Activated T-helper 1 cell treated with anti-CD3 and anti-CD28 coated beads, Interleukin-12 subunit alpha, Interleukin-12 subunit beta, Interleukin-2, Interleukin-4 antibody, amounts not matched to agents 30 ng/mL and 10 ng/mL and 1 ng/mL, durations not matched to agents 14 hours and 24 hours and 36 hours (primary cell): Measurements from ENCODE around the gene ZSCAN12. TPM values are rescaled to one million over a fixed set of nuclear protein-coding genes. Genes with fewer than 3 reads are reported as not detected.
"Not testable (repeated sequence)": the region's sequence is repeated elsewhere in the genome, so short reads cannot be mapped to it uniquely, and the experiment has no call there.

ENCODE experiments used
- DNase-seq: peaks from one replicate; pipeline ENCODE4 v3.0.0; 2021; ENCODE audit warnings: low spot score
- H3K27ac Mint-ChIP-seq: one replicate; pipeline ENCODE4 v1.8.0; 2021; ENCODE audit warnings: mild to moderate bottlenecking, mixed read lengths
- H3K27me3 Mint-ChIP-seq: one replicate; pipeline ENCODE4 v1.8.0; 2022; ENCODE audit warnings: mild to moderate bottlenecking, moderate library complexity, mixed read lengths; ENCODE audit not compliant: insufficient read depth
- H3K36me3 Mint-ChIP-seq: one replicate; pipeline ENCODE4 v1.8.0; 2021; ENCODE audit warnings: low read depth, mixed read lengths
- H3K4me1 Mint-ChIP-seq: one replicate; pipeline ENCODE4 v1.8.0; 2021; ENCODE audit warnings: low read depth, mixed read lengths
- H3K4me3 Mint-ChIP-seq: one replicate; pipeline ENCODE4 v1.8.0; 2021; ENCODE audit warnings: mild to moderate bottlenecking, moderate library complexity, mixed read lengths
- H3K9me3 Mint-ChIP-seq: one replicate; pipeline ENCODE4 v1.8.0; 2021; ENCODE audit warnings: mixed read lengths
- intact Hi-C: fragments of 100-400 bp; cut with micrococcal nuclease; formaldehyde crosslinking; loops from one replicate; pipeline ENCODE4 v1.15.1; 2024
- total RNA-seq: library from RNA; stranded (reverse); gene quantifications from 2 replicates; pipeline ENCODE4 v1.2.3, GENCODE V29; 2022

ZSCAN12 gene
- total RNA-seq, 1 donor from 2014 or later: 5.7 TPM

- intact Hi-C loops: no loop called here
- Mint-ChIP-seq H3K27me3 (peaks cover 26% of the 10 kb centered on the region), H3K4me3 (no peak overlapping the region), H3K9me3 (peaks cover 6% of the 10 kb centered on the region), H3K4me1 (peaks cover 15% of the 10 kb centered on the region), H3K36me3 (peaks cover 3% of the 10 kb centered on the region), H3K27ac (no peak overlapping the region)
- no peak for DNase-seq
These were observed 24.0 kb upstream of the ZSCAN12 start for GRCh38 chr6:28423546-28423945.

GRCh38 chr6:28413681-28414080, 14.1 kb upstream of the ZSCAN12 start:
- H3K4me3 Mint-ChIP-seq: no peak overlapping the region
- peaks cover 23% of the 10 kb centered on the region for H3K27me3 Mint-ChIP-seq
- H3K9me3 Mint-ChIP-seq: peaks cover 4% of the 10 kb centered on the region

GRCh38 chr6:28410767-28411166, 11.2 kb upstream of the ZSCAN12 start:
- H3K27me3 Mint-ChIP-seq: peaks cover 20% of the 10 kb centered on the region
- H3K4me3 Mint-ChIP-seq: no peak overlapping the region
- DNase-seq: no peak
- H3K27ac Mint-ChIP-seq: no peak overlapping the region
- peaks cover 30% of the 10 kb centered on the region for H3K4me1 Mint-ChIP-seq
- intact Hi-C loops: no loop called here
- peaks cover 4% of the 10 kb centered on the region for H3K36me3 Mint-ChIP-seq
- H3K9me3 Mint-ChIP-seq: peaks cover 4% of the 10 kb centered on the region

More at GRCh38 chr6:28413681-28414080, 14.1 kb upstream of the ZSCAN12 start:
- no peak overlapping the region for H3K27ac Mint-ChIP-seq
- intact Hi-C loops: no loop called here
- no peak for DNase-seq
- peaks cover 4% of the 10 kb centered on the region for H3K36me3 Mint-ChIP-seq
- peaks cover 6% of the 10 kb centered on the region for H3K4me1 Mint-ChIP-seq

- DNase-seq: no peak
- no peak overlapping the region for H3K4me3 Mint-ChIP-seq
- intact Hi-C loops: loop anchor here (1.0 kb wide), 2 partner anchors 9 to 18 kb away; partner anchors contain the start of gene ZSCAN12
These were observed 8.7 kb upstream of the ZSCAN12 start for GRCh38 chr6:28408076-28408802.

GRCh38 chr6:28407401-28407800, 7.9 kb upstream of the ZSCAN12 start:
- Mint-ChIP-seq H3K27me3 (peaks cover 14% of the 10 kb centered on the region), H3K27ac (no peak overlapping the region), H3K36me3 (peaks cover 1% of the 10 kb centered on the region), H3K9me3 (peaks cover 9% of the 10 kb centered on the region), H3K4me3 (no peak overlapping the region), H3K4me1 (peaks cover 30% of the 10 kb centered on the region)
- intact Hi-C loops: no loop called here
- no peak for DNase-seq

More at GRCh38 chr6:28408076-28408802, 8.7 kb upstream of the ZSCAN12 start:
- H3K27me3 Mint-ChIP-seq: peaks cover 15% of the 10 kb centered on the region
- peaks cover 30% of the 10 kb centered on the region for H3K4me1 Mint-ChIP-seq
- H3K36me3 Mint-ChIP-seq: peaks cover 4% of the 10 kb centered on the region
- H3K27ac Mint-ChIP-seq: peak overlapping the region; percentile 16
- H3K9me3 Mint-ChIP-seq: peaks cover 9% of the 10 kb centered on the region

GRCh38 chr6:28403923-28404322, 4.4 kb upstream of the ZSCAN12 start:
- intact Hi-C loops, H3K4me3 Mint-ChIP-seq, DNase-seq, H3K27ac Mint-ChIP-seq, H3K36me3 Mint-ChIP-seq: not testable (repeated sequence)
- peaks cover 16% of the 10 kb centered on the region for H3K27me3 Mint-ChIP-seq
- peaks cover 35% of the 10 kb centered on the region for H3K4me1 Mint-ChIP-seq
- H3K9me3 Mint-ChIP-seq: peaks cover 10% of the 10 kb centered on the region

GRCh38 chr6:28402197-28402596, 2.6 kb upstream of the ZSCAN12 start:
- H3K9me3 Mint-ChIP-seq: peaks cover 10% of the 10 kb centered on the region
- H3K27me3 Mint-ChIP-seq: peaks cover 16% of the 10 kb centered on the region
- intact Hi-C loops: no loop called here
- no peak for DNase-seq
- no peak overlapping the region for H3K4me3 Mint-ChIP-seq
- no peak overlapping the region for H3K27ac Mint-ChIP-seq
- H3K4me1 Mint-ChIP-seq: peaks cover 32% of the 10 kb centered on the region
- H3K36me3 Mint-ChIP-seq: peaks cover 13% of the 10 kb centered on the region

GRCh38 chr6:28401172-28401571, 1.6 kb upstream of the ZSCAN12 start:
- no peak for DNase-seq
- no peak overlapping the region for H3K27ac Mint-ChIP-seq
- peaks cover 15% of the 10 kb centered on the region for H3K27me3 Mint-ChIP-seq
- peaks cover 33% of the 10 kb centered on the region for H3K4me1 Mint-ChIP-seq
- peaks cover 18% of the 10 kb centered on the region for H3K36me3 Mint-ChIP-seq
- H3K9me3 Mint-ChIP-seq: peaks cover 10% of the 10 kb centered on the region
- no peak overlapping the region for H3K4me3 Mint-ChIP-seq
- intact Hi-C loops: no loop called here

- peaks cover 15% of the 10 kb centered on the region for H3K27me3 Mint-ChIP-seq
- H3K4me3 Mint-ChIP-seq: peak overlapping the region; percentile 90
- peaks cover 24% of the 10 kb centered on the region for H3K36me3 Mint-ChIP-seq
- H3K9me3 Mint-ChIP-seq: peaks cover 10% of the 10 kb centered on the region
- DNase-seq: no peak
- H3K4me1 Mint-ChIP-seq: peaks cover 43% of the 10 kb centered on the region
- peak overlapping the region; percentile 84 for H3K27ac Mint-ChIP-seq
- intact Hi-C loops: no loop called here
These were observed 540 bp upstream of the ZSCAN12 start for GRCh38 chr6:28400122-28400451.

GRCh38 chr6:28395918-28396317, 3.6 kb downstream of the ZSCAN12 start:
- H3K9me3 Mint-ChIP-seq: peaks cover 9% of the 10 kb centered on the region
- peaks cover 56% of the 10 kb centered on the region for H3K4me1 Mint-ChIP-seq
- H3K27me3 Mint-ChIP-seq: no peaks in the 10 kb centered on the region
- intact Hi-C loops: loop anchor here (5.0 kb wide), 2 partner anchors 76 to 91 kb away; no protein-coding TSS in a partner anchor
- no peak overlapping the region for H3K4me3 Mint-ChIP-seq
- H3K27ac Mint-ChIP-seq: no peak overlapping the region
- H3K36me3 Mint-ChIP-seq: peaks cover 48% of the 10 kb centered on the region
- no peak for DNase-seq

- H3K4me1 Mint-ChIP-seq: peaks cover 47% of the 10 kb centered on the region
- peaks cover 61% of the 10 kb centered on the region for H3K36me3 Mint-ChIP-seq
- intact Hi-C loops: loop anchor here (1.0 kb wide), 1 partner anchor 290 kb away; no protein-coding TSS in a partner anchor
- H3K4me3 Mint-ChIP-seq: no peak overlapping the region
- no peak overlapping the region for H3K27ac Mint-ChIP-seq
- H3K27me3 Mint-ChIP-seq: no peaks in the 10 kb centered on the region
- H3K9me3 Mint-ChIP-seq: peaks cover 9% of the 10 kb centered on the region
- DNase-seq: no peak
These were observed 5.5 kb downstream of the ZSCAN12 start for GRCh38 chr6:28393912-28394662.

- Mint-ChIP-seq H3K9me3 (peaks cover 9% of the 10 kb centered on the region), H3K36me3 (peaks cover 71% of the 10 kb centered on the region), H3K4me3 (no peak overlapping the region), H3K27me3 (no peaks in the 10 kb centered on the region), H3K4me1 (peaks cover 25% of the 10 kb centered on the region), H3K27ac (no peak overlapping the region)
- intact Hi-C loops: no loop called here
- no peak for DNase-seq
These were observed 8.9 kb downstream of the ZSCAN12 start for GRCh38 chr6:28390688-28391087.

GRCh38 chr6:28384143-28384533, 15.4 kb downstream of the ZSCAN12 start:
- Mint-ChIP-seq H3K27me3 (no peaks in the 10 kb centered on the region), H3K9me3 (peaks cover 4% of the 10 kb centered on the region), H3K27ac (no peak overlapping the region), H3K36me3 (peaks cover 79% of the 10 kb centered on the region), H3K4me1 (peaks cover 35% of the 10 kb centered on the region), H3K4me3 (no peak overlapping the region)
- no peak for DNase-seq
- intact Hi-C loops: no loop called here
